HG03060 (cell line): ENCODE results near the gene EGFL6.

ENCODE experiments used
- ATAC-seq: cut with Tn5 transposase; IDR thresholded peaks from one replicate; pipeline ENCODE4 v1.9.1; 2021; ENCODE audit warnings: low read depth, moderate number of reproducible peaks; ENCODE audit not compliant: unreplicated experiment

The EGFL6 gene, protein sequence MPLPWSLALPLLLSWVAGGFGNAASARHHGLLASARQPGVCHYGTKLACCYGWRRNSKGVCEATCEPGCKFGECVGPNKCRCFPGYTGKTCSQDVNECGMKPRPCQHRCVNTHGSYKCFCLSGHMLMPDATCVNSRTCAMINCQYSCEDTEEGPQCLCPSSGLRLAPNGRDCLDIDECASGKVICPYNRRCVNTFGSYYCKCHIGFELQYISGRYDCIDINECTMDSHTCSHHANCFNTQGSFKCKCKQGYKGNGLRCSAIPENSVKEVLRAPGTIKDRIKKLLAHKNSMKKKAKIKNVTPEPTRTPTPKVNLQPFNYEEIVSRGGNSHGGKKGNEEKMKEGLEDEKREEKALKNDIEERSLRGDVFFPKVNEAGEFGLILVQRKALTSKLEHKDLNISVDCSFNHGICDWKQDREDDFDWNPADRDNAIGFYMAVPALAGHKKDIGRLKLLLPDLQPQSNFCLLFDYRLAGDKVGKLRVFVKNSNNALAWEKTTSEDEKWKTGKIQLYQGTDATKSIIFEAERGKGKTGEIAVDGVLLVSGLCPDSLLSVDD

DNA sequence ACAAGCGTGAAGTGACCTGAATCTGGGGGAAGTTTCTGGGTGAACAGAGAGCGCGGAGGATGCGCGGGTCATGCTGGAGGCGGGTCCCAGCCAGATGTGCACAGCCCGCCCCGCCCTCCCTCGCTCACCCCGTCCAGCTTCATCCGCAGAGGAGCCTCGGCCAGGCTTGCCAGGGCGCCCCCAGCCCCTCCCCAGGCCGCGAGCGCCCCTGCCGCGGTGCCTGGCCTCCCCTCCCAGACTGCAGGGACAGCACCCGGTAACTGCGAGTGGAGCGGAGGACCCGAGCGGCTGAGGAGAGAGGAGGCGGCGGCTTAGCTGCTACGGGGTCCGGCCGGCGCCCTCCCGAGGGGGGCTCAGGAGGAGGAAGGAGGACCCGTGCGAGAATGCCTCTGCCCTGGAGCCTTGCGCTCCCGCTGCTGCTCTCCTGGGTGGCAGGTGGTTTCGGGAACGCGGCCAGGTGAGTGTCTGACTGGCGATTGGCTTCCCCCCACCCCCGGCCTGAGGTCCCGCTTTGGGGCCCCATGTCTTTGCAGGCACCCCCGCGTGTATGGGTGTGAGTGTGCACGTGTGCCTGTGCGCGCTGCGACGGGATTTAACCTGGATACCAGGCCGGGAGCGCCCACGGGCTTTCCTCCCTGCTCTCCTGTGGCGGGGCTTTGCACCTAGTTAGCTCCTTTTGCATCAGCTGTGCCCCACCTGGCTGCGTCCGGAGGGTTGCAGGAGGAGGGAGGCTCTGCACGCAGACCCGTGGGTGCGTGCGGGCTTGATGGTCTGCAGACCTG is at the start of gene EGFL6:
EGFL6 (plus strand) TSS at position 123 of the 782 bp plus-strand sequence; CDS start at position 384, 261 bp downstream.
- no peak for ATAC-seq

DNA sequence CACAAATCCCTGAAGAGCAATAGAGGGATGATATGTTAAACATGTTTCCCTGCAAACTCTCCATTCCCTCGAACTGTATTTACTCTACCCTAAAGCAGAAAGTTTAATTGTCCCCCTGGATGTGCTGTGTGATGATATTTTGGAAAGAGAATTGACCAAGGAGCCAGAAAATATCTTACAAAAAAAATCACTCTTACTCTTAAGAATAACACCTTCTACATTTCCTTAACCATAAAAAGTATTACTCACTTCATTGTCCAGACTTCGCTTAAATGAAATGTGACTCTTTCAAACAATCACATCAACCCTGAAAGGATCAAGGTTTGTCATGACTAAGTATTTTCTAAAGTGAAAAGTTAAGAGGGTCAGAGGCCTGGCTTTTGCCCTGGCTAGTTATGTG is 49.0 kb upstream of the EGFL6 start:
- ATAC-seq, result no peak

DNA sequence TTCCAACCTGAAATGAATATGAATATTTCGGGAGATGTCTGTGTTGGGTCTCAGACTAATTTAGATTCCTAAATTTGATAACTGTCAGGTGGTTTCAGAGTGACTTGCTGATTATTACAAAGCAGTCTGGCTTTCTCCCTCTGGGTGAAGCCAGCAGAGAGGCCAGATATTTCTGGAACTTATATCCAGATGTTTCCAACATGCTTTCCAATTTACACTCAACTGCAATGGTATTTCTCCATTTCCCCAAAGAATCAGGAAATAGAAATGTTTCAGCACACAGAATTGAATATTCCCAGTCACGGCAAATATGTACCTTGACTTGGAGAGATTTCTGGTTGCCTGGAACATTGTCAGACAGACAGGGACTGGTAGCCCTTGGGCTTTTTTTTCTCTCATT is 48.5 kb upstream of the EGFL6 start:
- no peak for ATAC-seq

DNA sequence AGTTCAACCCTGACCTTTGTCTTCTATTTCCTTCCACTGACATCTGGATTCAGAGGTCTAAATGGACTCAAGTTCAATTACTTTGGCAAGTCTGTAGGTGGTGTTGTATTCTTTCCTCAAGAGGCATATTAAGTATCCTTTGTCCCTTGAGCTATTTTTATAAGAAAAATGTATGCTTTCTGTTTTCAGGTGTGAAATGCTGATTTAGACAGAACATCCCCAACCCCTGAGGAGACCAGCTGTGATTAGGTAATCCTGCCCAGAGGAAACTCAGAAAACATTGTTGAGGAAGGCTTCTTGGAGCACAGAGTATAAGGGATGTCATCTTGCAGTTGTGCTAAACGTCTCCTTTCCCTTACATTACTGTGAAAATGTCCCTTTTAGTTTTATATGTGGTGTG is 46.6 kb upstream of the EGFL6 start:
- ATAC-seq, result no peak

DNA sequence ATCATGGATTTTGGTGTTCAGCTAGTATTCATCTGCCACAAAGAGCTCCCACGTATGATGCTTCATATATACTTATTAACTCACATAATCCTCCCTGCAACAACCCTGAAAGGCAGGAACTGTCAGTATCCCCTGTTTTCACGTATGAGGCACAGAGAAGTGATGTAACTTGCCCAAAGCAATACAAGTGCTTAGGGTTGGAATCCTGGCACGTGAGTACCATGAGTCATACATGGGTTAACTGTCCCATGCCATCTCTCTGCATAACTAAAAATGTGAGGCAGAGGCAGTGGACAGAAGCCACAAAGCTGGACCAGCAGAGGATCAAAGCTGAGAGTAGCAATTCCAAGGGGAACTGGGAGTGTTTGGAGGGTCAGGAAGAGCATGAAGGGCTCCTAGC is 35.7 kb upstream of the EGFL6 start:
- no peak for ATAC-seq

DNA sequence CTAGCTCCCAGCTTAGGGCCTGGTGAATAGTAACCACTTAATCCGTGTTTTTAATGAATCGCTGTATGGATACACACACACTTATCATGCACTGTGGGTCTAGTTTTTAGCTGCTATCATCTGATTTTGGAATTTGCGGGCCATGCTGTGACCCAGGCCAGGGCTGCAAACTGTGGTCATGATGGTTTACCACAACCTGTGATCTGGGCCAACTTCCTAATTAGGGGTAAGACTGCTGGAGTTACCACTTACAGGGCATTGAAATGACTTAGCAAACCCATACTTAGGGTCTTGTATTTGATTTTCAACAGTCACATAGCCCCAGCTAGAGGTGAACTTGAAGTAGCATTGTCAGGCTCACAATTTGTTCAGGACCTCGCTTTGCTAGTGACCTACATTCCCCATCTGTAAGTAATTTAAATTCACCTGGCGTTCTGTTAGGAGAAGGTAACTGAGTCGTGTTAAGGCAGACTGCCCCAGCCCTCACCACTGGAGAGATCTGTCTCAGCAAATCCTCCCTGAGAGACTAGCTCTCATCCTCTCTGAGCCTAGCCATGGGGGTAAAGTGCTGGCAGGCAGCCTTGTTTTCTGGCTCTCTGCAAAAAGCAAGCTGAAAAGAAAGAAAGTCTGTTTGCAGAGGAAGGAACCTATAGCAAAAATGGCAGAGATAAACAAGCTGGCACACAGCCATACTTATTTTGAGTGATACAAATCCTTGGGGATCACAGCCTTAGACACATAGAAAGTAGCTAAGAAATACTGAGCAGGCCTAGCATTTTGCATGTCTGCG is 33.8 kb upstream of the EGFL6 start:
- ATAC-seq, result no peak

DNA sequence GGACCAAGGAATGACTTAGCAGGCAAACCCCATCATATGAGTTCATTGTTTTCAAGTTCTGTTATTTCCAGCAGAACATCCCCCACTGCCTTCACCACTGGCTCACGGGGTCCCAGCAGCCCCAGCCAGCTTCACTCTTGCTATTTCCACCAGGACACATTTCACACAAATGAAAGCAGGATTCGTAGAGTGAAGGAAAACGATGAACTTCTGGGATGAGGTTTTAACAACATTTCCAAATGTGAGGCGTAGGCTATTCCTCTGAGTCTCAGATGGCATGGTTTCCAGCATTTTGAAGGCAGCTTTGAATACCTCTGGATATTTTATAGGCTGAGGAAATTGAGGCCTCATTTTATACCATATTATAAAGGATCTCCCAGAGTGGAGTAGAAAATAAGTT is 32.9 kb upstream of the EGFL6 start:
- ATAC-seq, result no peak

DNA sequence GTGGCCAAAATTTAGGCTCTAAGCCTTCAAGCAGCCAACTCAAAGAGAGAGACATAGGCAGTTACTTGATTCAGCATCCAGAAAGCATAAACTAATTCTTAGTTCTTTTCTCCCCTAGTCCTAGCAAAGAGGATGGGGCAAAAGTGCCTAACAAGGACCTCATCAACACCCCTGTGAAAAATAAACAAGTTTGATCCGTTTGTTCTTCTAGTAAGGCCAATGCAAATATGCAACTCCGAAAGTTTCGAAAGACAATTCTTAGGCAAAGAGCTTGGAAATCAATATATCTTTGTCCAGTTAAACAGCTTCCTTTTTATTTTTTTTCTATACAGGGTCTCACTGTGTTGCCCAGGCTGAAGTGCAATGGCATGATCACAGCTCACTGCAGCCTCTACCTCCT is 31.0 kb upstream of the EGFL6 start:
- ATAC-seq, result no peak

DNA sequence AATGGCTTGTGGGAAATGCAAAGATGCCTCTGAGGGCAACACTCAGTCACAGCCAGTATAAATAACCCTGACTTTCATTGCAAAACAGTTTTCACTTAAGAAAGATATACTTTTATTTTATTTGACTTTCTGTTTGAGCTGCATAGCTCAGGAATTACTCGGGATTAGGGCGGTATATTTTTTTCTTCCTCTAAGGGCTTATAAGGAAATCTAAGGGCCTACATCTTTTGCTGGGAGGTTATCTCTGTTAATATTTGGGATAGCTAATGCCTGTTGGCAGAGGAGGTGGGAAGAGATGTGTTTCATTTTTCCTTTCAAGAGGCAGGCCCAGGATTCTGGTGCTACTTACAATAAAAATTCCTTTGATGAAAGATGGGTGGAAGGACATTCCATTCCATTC is 28.8 kb upstream of the EGFL6 start:
- no peak for ATAC-seq

DNA sequence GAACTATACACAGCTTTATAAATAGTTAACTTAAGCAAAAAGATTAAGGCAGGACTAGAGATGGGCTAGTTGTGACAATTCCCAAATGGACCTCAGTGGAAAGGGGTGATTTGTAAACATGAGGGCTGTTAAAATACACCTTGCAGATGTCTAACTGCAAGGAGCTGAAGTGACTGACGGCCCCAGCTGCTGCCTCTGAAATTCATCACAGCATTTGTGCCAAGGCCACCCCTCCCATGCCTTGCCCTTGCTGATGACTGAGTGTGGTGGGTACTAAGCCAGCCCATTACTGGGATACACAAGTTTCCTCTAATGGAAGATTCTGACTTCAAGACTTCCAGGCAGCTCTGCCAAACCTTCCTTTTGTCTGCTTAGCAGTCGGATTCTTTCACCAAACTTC is 23.7 kb upstream of the EGFL6 start:
- no peak for ATAC-seq

DNA sequence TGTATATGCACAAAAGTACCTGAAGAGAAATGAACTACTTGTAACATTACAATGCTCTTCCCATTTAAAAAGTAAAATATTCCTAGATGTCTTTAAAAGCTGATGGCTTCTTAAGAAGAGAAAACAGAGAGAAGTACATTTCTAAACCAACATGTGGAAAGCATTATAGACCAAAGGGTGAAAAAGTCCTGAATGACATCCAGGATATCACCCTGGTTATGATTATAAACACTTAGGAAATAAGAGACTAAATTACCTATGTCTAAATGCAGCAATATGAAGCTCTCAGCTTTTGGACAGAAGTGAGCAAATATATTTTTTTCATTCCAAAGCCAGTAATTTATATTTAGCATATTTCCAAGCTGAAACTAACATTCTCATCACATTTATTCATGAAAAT is 21.7 kb upstream of the EGFL6 start:
- ATAC-seq, result no peak

DNA sequence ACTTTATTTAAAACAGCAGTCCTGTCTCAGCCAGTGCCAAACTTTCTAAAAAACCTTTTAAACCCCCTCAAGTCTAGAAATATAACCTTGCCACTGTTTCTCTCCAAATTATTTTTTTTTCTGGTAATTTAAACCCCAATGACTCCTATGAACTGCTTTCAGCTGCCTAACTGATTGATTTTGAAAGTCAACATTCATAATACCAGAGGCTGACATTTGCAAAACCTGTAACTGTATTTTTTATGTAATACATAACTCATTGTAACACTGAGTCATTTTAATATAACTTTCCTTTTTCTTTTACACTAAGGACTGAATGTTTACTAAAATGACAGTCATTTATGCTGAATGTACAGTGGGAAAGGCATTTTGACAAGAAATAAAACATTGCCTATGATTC is 19.1 kb upstream of the EGFL6 start:
- no peak for ATAC-seq

DNA sequence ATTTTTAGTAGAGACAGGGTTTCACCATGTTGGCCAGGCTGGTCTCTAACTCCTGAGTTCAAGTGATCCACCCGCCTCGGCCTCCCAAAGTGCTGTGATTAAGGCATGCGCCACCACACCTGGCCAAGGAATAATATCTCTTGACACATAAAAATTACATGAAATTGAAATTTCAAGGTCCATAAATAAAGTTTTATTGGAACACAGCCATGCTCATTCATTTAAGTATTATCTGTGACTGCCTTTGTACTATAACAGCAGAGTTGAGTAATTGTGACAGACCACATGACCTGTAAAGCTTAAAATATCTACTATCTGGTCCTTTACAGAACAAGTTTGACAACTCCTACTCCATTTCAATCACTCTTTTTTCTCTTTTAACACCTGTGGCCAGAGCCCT is 17.8 kb upstream of the EGFL6 start:
- ATAC-seq, result no peak

DNA sequence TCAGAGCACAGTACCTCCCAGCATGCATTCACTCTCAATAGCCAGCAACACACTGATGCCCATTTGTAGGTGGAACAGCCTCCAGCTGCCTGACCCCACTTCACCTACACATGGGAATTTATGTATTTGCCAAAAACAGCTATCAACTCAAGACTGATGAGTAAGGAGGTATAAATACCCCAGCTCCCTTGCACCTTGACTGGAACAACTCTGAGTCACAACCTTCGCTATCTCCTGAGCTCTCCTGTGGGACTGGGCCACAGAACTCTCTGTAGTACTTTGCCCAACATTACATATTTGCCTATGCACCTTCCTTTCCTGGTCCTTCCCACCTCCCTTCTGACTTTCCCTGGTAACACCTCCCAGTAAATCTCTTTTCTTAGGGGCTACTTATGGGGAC is 16.5 kb upstream of the EGFL6 start:
- ATAC-seq, result no peak

DNA sequence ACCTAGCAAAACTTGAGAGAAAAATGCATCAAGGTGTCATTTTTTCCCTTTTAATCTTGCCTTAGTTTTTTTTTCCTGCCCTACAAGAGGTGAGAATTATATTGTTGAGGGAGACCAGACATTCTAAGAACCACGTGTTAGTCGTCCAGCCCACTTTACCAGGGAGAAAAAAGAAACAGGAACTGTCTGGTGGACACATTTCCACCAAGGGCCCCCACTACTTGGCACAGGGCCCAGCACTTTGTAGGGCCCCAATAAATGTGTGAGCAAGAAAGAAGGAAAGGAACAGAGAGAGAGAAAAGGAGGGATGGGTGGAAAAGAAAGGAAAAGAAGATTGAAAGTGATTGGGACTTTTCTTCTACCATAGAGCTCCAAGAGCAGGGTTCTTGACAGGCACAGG is 3.9 kb upstream of the EGFL6 start:
- ATAC-seq, result no peak

DNA sequence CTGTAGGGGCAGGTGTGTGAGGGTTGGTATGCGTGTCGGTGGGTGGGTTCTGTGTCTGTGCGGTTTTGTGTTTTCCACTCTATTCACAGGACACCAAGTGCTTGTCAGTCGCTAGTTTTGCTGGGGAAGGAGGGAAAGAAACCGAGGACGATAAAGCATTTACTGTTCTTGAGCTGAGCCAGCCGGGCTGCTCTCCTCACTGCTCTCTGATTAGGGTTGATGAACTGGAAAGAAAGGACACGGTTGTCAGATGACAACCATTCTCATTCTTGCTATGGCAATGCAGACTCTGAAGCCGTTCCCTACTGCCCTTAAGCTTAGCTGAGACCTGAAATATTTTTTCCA is 832 bp downstream of the EGFL6 start:
- ATAC-seq, result no peak

DNA sequence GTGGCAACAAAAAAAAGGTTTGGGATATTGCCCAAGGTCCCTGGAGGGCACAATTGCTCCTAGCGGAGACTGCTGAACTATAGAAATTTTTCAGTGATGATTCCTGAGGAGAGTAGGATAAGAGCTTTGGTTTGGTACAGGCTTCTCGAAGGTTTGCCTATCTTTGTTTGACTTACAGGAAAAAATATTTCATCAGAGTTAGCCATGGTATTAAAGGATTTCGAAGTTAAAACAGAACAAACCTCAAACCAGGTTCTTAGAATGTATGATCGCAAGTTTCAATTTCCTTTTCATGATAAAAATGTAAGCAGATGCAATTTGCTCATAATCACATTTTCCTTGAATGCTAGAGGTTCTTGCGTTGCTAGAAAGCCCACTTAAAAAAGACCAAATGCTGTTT is 1.7 kb downstream of the EGFL6 start:
- no peak for ATAC-seq

DNA sequence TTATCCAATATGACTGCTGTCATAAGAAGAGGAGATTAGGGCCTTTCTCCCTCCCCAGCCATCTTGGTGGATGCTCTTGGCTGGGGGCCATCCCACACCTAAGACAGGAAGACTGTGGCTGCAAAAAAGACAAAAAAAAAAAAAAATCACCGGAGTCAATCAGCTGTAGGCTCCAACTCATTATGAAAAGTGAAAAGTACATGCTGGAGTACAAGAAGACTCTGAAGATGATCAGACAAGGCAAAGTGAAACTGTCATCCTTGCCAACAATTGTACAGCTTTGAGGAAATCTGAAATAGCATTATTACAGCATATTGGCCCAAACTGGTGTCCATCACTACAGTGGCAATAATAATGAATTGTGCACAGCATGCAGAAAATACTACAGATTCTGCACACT is 5.2 kb downstream of the EGFL6 start:
- ATAC-seq, result no peak

DNA sequence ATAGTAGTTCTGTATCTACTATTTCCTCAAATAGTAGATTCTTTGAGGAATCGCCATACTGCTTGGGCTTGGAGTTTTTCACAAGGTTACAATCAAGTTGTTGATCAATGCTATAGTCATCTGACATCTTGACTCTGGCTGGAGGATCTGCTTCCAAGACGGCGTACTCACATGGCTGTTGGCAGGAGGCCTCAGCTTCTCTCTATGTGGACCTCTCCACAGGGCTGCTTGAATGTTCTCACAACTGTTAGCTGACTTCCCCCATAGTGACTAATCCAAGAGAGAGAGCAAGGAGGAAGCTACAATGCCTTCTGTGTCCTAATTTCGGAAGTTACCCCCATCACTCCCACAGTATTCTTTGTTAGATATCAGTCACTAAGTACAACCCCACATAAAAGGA is 10.3 kb downstream of the EGFL6 start:
- ATAC-seq, result no peak

DNA sequence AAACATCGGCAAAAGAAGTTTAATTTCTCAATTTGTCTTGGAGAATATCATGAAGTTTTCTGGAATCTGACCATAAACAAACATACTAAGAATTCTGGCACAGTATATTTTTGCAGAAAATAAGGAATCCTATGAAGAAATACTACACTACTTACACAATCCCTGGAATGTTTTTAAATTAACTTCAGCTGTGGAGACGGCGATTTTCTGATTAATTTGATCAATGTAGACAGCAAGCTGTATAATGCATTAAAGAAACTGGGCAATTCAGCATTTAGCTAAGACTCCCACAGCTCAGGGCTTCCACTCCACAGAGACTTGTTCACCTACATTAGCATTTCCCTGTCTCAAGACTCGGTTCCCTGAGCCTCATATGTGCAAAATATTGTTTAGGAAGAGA is 12.2 kb downstream of the EGFL6 start:
- no peak for ATAC-seq
